ENCODE measurements around the gene SERAC1. TPM values are rescaled to one million over a fixed set of nuclear protein-coding genes. Genes with fewer than 3 reads are reported as not detected.

Gene SERAC1
- total RNA-seq, 4 donors from 2014 or later: 18.4 to 27.1 (median 20.5) TPM

DNA sequence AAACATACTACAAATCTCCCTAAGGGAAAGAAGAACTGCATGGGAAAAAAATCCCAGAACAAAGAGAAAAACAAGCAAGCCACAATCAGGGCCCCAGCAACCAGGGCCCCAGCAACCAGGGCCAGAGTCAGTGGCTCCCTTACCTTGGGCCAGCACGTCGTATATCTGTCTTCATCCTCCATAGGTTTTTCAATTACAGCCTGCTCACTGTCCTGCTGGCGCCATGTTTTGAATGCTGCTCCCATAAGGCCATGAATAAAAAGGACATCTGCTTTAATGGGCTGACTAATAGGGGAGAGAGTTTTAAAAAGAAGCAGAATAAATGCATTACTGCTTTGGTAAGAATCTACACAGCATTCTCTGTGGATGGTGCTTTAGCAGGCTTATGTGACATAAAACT lies 49.2 kb downstream of the SERAC1 start:
- H3K36me3 ChIP-seq: peaks cover 12 to 78% (median 38%) of the 10 kb centered on the region in 4 donors
- TF ChIP-seq POLR2A (IDR thresholded peaks at IDR 0.05; ENCODE audit: low read depth) (no peak), EP300 (IDR thresholded peaks at IDR 0.05) (no peak), POLR2AphosphoS5 (IDR thresholded peaks at IDR 0.05) (no peak)
- TF ChIP-seq, protein P1, sequence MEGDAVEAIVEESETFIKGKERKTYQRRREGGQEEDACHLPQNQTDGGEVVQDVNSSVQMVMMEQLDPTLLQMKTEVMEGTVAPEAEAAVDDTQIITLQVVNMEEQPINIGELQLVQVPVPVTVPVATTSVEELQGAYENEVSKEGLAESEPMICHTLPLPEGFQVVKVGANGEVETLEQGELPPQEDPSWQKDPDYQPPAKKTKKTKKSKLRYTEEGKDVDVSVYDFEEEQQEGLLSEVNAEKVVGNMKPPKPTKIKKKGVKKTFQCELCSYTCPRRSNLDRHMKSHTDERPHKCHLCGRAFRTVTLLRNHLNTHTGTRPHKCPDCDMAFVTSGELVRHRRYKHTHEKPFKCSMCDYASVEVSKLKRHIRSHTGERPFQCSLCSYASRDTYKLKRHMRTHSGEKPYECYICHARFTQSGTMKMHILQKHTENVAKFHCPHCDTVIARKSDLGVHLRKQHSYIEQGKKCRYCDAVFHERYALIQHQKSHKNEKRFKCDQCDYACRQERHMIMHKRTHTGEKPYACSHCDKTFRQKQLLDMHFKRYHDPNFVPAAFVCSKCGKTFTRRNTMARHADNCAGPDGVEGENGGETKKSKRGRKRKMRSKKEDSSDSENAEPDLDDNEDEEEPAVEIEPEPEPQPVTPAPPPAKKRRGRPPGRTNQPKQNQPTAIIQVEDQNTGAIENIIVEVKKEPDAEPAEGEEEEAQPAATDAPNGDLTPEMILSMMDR (IDR thresholded peaks at IDR 0.05): no peak
- intact Hi-C loops (cut with DNase I): no loop called here

DNA sequence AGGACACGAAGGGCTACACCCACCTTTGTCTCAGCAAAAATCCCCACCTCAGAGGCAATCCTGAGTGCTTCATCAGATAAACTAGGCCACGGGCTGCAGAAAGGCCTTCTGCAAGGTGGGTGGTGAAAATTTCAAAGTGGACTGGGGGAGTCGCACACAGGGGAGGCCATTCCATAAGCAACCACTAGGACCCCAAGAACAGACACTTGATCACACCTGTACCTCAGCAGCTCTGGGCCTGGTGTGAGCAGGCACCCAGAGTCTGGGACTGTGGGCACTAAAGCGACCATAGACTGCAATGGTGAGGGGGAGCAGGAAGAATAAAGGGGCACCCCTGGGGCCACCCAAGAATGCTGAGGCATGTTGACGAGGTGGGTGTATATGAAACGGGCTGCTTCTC lies 52.6 kb downstream of the SERAC1 start:
- no peak for TF ChIP-seq EP300 (IDR thresholded peaks at IDR 0.05)
- TF ChIP-seq, protein P1 (IDR thresholded peaks at IDR 0.05): no peak
- TF ChIP-seq POLR2A (IDR thresholded peaks at IDR 0.05; ENCODE audit: low read depth): no peak
- TF ChIP-seq POLR2AphosphoS5 (IDR thresholded peaks at IDR 0.05): no peak
- Histone ChIP-seq H3K27me3 (no peaks in the 10 kb centered on the region), H3K4me1 (no peaks in the 10 kb centered on the region), H3K4me3 (no peak overlapping the region), H3K27ac (replicated peaks in 1 of 4) (no peak overlapping the region), H3K9me3 (no peaks in the 10 kb centered on the region), H3K36me3 (peaks cover 12 to 92% (median 50%) of the 10 kb centered on the region in 4 donors)
- WGBS: 94% methylated on average over 6 of the region's 6 CpGs
- DNase-seq (ENCODE audit: extremely low spot score): no peak
- intact Hi-C loops (cut with DNase I): no loop called here

More for the DNA sequence above, 49.2 kb downstream of the SERAC1 start:
- WGBS: 98% methylated on average over 3 of the region's 3 CpGs
- Histone ChIP-seq H3K9me3 (no peaks in the 10 kb centered on the region), H3K4me1 (no peaks in the 10 kb centered on the region), H3K4me3 (no peak overlapping the region), H3K27me3 (no peaks in the 10 kb centered on the region), H3K27ac (replicated peaks in 1 of 4) (no peak overlapping the region)
- no peak for DNase-seq (ENCODE audit: extremely low spot score)

DNA sequence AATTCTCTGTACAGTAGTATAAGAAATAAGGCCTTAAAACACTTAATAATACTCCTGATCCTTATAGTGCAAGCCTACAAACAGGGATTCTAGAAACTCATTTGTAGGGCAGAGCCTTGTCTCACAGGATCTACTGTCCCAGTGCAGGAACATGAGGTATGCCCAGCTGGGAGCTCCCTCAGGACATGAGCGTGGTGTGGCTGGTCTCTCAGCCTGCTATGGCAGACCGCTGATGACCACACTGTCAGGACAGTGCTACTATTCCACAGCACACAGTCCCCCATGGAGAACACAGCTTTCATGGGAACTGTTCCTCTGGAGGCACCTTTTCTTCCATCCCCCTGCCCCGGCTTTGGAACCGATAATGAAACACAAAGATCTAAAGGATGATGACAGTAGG lies 53.0 kb downstream of the SERAC1 start:
- Histone ChIP-seq H3K27me3 (no peaks in the 10 kb centered on the region), H3K9me3 (no peaks in the 10 kb centered on the region), H3K27ac (replicated peaks in 1 of 4) (no peak overlapping the region), H3K4me1 (no peaks in the 10 kb centered on the region), H3K4me3 (no peak overlapping the region), H3K36me3 (peaks cover 12 to 90% (median 50%) of the 10 kb centered on the region in 4 donors)
- WGBS: 100% methylated on average over 4 of the region's 4 CpGs
- TF ChIP-seq POLR2A (IDR thresholded peaks at IDR 0.05; ENCODE audit: low read depth) (no peak), POLR2AphosphoS5 (IDR thresholded peaks at IDR 0.05) (no peak), EP300 (IDR thresholded peaks at IDR 0.05) (no peak)
- TF ChIP-seq, protein P1 (IDR thresholded peaks at IDR 0.05): no peak
- intact Hi-C loops (cut with DNase I): no loop called here
- no peak for DNase-seq (ENCODE audit: extremely low spot score)

DNA sequence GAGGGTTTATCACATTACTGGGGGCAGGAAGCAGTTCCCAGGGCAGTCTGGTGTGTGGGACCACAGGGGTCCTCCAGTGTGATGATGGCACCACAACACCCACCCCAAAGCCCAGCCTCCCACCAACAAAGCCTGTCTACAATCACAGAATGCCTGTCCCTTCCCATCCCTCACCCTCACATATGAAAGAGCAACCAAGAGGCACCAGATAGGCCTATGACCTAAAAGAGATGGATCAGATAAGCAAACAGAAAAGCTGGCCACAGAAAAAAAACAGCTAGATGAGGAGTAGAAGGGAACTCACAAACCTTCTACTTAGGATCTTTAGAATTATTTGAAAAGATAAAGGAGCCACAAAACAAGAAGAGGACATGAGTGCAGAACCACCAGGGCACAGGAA lies 54.3 kb downstream of the SERAC1 start:
- TF ChIP-seq, protein P1 (IDR thresholded peaks at IDR 0.05): no peak
- no peak for TF ChIP-seq POLR2AphosphoS5 (IDR thresholded peaks at IDR 0.05)
- no peak for TF ChIP-seq EP300 (IDR thresholded peaks at IDR 0.05)
- no peak for TF ChIP-seq POLR2A (IDR thresholded peaks at IDR 0.05; ENCODE audit: low read depth)
- no peaks in the 10 kb centered on the region for H3K9me3 ChIP-seq
- H3K27me3 ChIP-seq: no peaks in the 10 kb centered on the region
- H3K36me3 ChIP-seq: peaks cover 12 to 93% (median 52%) of the 10 kb centered on the region in 4 donors
- no peak overlapping the region for H3K27ac ChIP-seq (replicated peaks in 1 of 4)
- H3K4me1 ChIP-seq: no peaks in the 10 kb centered on the region
- no peak overlapping the region for H3K4me3 ChIP-seq
- no peak for DNase-seq (ENCODE audit: extremely low spot score)
- intact Hi-C loops (cut with DNase I): no loop called here

DNA sequence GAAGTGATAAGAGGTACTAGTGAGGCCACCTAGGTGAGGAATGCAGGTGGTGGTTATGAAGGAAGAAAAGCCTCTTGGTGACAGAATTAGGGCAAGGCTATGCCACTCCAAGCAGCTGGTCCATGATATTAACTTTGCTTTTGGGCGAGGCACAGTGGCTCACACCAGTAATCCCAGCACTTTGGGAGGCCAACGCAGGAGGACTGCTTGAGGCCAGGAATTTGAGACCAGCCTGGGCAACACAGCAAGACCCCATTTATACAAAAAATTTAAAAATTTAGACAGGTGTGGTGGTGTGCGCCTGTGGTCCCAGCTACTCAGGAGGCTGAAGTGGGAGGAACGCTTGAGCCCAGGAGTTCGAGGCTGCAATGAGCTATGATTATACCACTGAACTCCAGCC lies 56.1 kb downstream of the SERAC1 start:
- Histone ChIP-seq H3K36me3 (peaks cover 7 to 84% (median 44%) of the 10 kb centered on the region in 4 donors), H3K27ac (replicated peaks in 1 of 4) (no peak overlapping the region), H3K27me3 (no peaks in the 10 kb centered on the region), H3K4me3 (no peak overlapping the region), H3K4me1 (no peaks in the 10 kb centered on the region), H3K9me3 (no peaks in the 10 kb centered on the region)
- TF ChIP-seq, protein P1 (IDR thresholded peaks at IDR 0.05): no peak
- TF ChIP-seq POLR2A (IDR thresholded peaks at IDR 0.05; ENCODE audit: low read depth) (no peak), EP300 (IDR thresholded peaks at IDR 0.05) (no peak)
- intact Hi-C loops (cut with DNase I): no loop called here
- DNase-seq (ENCODE audit: extremely low spot score): no peak
- 98% methylated on average over 5 of the region's 5 CpGs for WGBS

Data from esophagus muscularis mucosa (tissue), 4 donors.